Naive B cell (primary cell): ENCODE results near the gene OPALIN. TPM values are rescaled to one million over a fixed set of nuclear protein-coding genes. Genes with fewer than 3 reads are reported as not detected.
A peak's percentile ranks its signal among the peaks of the same experiment; 100 is the strongest.

ENCODE experiments used
- ATAC-seq, 2 donors: fragments of 150-1000 bp; cut with Tn5 transposase; 2 replicates each; pipeline ENCODE4 v1.10.0; 2021; ENCODE audit warnings: low read depth in 2 of 2, mild to moderate bottlenecking in 2 of 2, moderate library complexity in 2 of 2
- DNase-seq: peaks from one replicate; pipeline ENCODE4 v3.0.0; 2022
- H3K27ac Mint-ChIP-seq, 6 donors: one replicate each; pipeline ENCODE4 v1.8.0; 2020 to 2022; ENCODE audit warnings: mild to moderate bottlenecking in 6 of 6, mixed read lengths in 6 of 6, moderate library complexity in 5 of 6, inconsistent platforms in 2 of 6
- H3K27me3 Mint-ChIP-seq, 3 donors: one replicate each; pipeline ENCODE4 v1.8.0; 2021 to 2022; ENCODE audit warnings: mixed read lengths in 3 of 3, mild to moderate bottlenecking in 1 of 3
- H3K36me3 Mint-ChIP-seq, 2 donors: one replicate each; pipeline ENCODE4 v1.8.0; 2020 to 2022; ENCODE audit warnings: mixed read lengths in 2 of 2, inconsistent platforms in 1 of 2, mild to moderate bottlenecking in 1 of 2
- H3K4me1 Mint-ChIP-seq, 3 donors: one replicate each; pipeline ENCODE4 v1.8.0; 2020 to 2022; ENCODE audit warnings: mixed read lengths in 3 of 3, inconsistent platforms in 1 of 3, mild to moderate bottlenecking in 1 of 3, moderate library complexity in 1 of 3
- H3K4me3 Mint-ChIP-seq, 8 donors: one replicate each; pipeline ENCODE4 v1.8.0; 2020 to 2022; ENCODE audit warnings: mild to moderate bottlenecking in 8 of 8, mixed read lengths in 8 of 8, moderate library complexity in 8 of 8, inconsistent platforms in 2 of 8
- H3K9me3 Mint-ChIP-seq, 7 donors: one replicate each; pipeline ENCODE4 v1.8.0; 2020 to 2022; ENCODE audit warnings: mixed read lengths in 7 of 7, mild to moderate bottlenecking in 5 of 7, inconsistent platforms in 2 of 7, moderate library complexity in 1 of 7
- polyA plus RNA-seq, 6 donors: library from polyadenylated mRNA; unstranded; fragments of 300-500 nt; fragmentation: Illumina TruSeq; gene quantifications; one replicate each; pipeline ENCODE4 v1.2.3, GENCODE V29; 2021; ENCODE audit warnings: low read depth in 6 of 6

OPALIN gene
- polyA plus RNA-seq, result not detected

GRCh38 chr10:96358851-96359540 lies at the start of gene OPALIN:
TSS of gene OPALIN (minus strand) at chr10:96359002. CDS start at chr10:96358896, 106 bp downstream.
- DNase-seq (no peak), ATAC-seq (no peak)
- Mint-ChIP-seq H3K4me1 (peaks cover 0 to 7% (median 2%) of the 10 kb centered on the region in 3 donors), H3K36me3 (no peaks in the 10 kb centered on the region), H3K4me3 (no peak within 1 kb of the TSS), H3K9me3 (peaks cover 0 to 2% (median 0%) of the 10 kb centered on the region in 7 donors), H3K27ac (no peak within 1 kb of the TSS), H3K27me3 (peaks cover 0 to 25% (median 10%) of the 10 kb centered on the region in 3 donors)

- Mint-ChIP-seq H3K4me3 (no peak overlapping the region), H3K9me3 (no peaks in the 10 kb centered on the region), H3K27me3 (peaks cover 38 to 44% (median 42%) of the 10 kb centered on the region in 3 donors), H3K27ac (no peak overlapping the region), H3K4me1 (no peaks in the 10 kb centered on the region), H3K36me3 (no peaks in the 10 kb centered on the region)
- ATAC-seq (no peak), DNase-seq (no peak)
Observed at GRCh38 chr10:96408201-96408600, 49.4 kb upstream of the OPALIN start.

GRCh38 chr10:96407560-96408069 lies 48.8 kb upstream of the OPALIN start:
- no peak for ATAC-seq
- Mint-ChIP-seq H3K36me3 (no peaks in the 10 kb centered on the region), H3K4me1 (no peaks in the 10 kb centered on the region)

GRCh38 chr10:96406091-96406490 lies 47.3 kb upstream of the OPALIN start:
- no peak for ATAC-seq
- Mint-ChIP-seq H3K27ac (no peak overlapping the region), H3K36me3 (no peaks in the 10 kb centered on the region), H3K27me3 (peaks cover 31 to 60% (median 42%) of the 10 kb centered on the region in 3 donors), H3K4me1 (no peaks in the 10 kb centered on the region), H3K4me3 (no peak overlapping the region), H3K9me3 (no peaks in the 10 kb centered on the region)
- no peak for DNase-seq

More at GRCh38 chr10:96407560-96408069, 48.8 kb upstream of the OPALIN start:
- Mint-ChIP-seq H3K27me3 (peaks cover 39 to 48% (median 44%) of the 10 kb centered on the region in 3 donors), H3K4me3 (no peak overlapping the region), H3K27ac (no peak overlapping the region), H3K9me3 (no peaks in the 10 kb centered on the region)
- no peak for DNase-seq

- Mint-ChIP-seq H3K4me1 (no peaks in the 10 kb centered on the region), H3K4me3 (no peak overlapping the region), H3K27me3 (peaks cover 32 to 74% (median 48%) of the 10 kb centered on the region in 3 donors), H3K36me3 (no peaks in the 10 kb centered on the region), H3K9me3 (no peaks in the 10 kb centered on the region), H3K27ac (no peak overlapping the region)
- ATAC-seq (no peak), DNase-seq (no peak)
Observed at GRCh38 chr10:96402417-96403305, 43.9 kb upstream of the OPALIN start.

GRCh38 chr10:96401036-96401435 lies 42.2 kb upstream of the OPALIN start:
- peaks cover 27 to 68% (median 38%) of the 10 kb centered on the region in 3 donors for H3K27me3 Mint-ChIP-seq
- H3K4me1 Mint-ChIP-seq, result peaks cover 0 to 2% (median 2%) of the 10 kb centered on the region in 3 donors
- no peaks in the 10 kb centered on the region for H3K9me3 Mint-ChIP-seq
- H3K27ac Mint-ChIP-seq, result no peak overlapping the region
- no peak overlapping the region for H3K4me3 Mint-ChIP-seq
- H3K36me3 Mint-ChIP-seq, result no peaks in the 10 kb centered on the region
- DNase-seq (no peak), ATAC-seq (no peak)

- H3K4me3 Mint-ChIP-seq, result no peak overlapping the region
- ATAC-seq (no peak), DNase-seq (no peak)
Observed at GRCh38 chr10:96400465-96400864, 41.7 kb upstream of the OPALIN start.

GRCh38 chr10:96397902-96398301 lies 39.1 kb upstream of the OPALIN start:
- no peak for ATAC-seq
- Mint-ChIP-seq H3K27me3 (peaks cover 27 to 58% (median 37%) of the 10 kb centered on the region in 3 donors), H3K27ac (no peak overlapping the region), H3K4me3 (no peak overlapping the region), H3K36me3 (no peaks in the 10 kb centered on the region), H3K9me3 (no peaks in the 10 kb centered on the region), H3K4me1 (peaks cover 0 to 7% (median 6%) of the 10 kb centered on the region in 3 donors)
- no peak for DNase-seq

More at GRCh38 chr10:96400465-96400864, 41.7 kb upstream of the OPALIN start:
- peaks cover 0 to 7% (median 6%) of the 10 kb centered on the region in 3 donors for H3K4me1 Mint-ChIP-seq
- no peak overlapping the region for H3K27ac Mint-ChIP-seq
- H3K9me3 Mint-ChIP-seq, result no peaks in the 10 kb centered on the region
- peaks cover 31 to 62% (median 32%) of the 10 kb centered on the region in 3 donors for H3K27me3 Mint-ChIP-seq
- H3K36me3 Mint-ChIP-seq, result no peaks in the 10 kb centered on the region

GRCh38 chr10:96395931-96396877 lies 37.4 kb upstream of the OPALIN start:
- H3K9me3 Mint-ChIP-seq, result no peaks in the 10 kb centered on the region
- H3K36me3 Mint-ChIP-seq, result no peaks in the 10 kb centered on the region
- ATAC-seq (peak; percentile 62 to 91), DNase-seq (peak; percentile 44)
- H3K4me3 Mint-ChIP-seq, result peak overlapping the region in 2 of 8 donors; percentile 7 to 9
- peaks cover 27 to 45% (median 30%) of the 10 kb centered on the region in 3 donors for H3K27me3 Mint-ChIP-seq
- H3K27ac Mint-ChIP-seq, result no peak overlapping the region
- peaks cover 0 to 7% (median 6%) of the 10 kb centered on the region in 3 donors for H3K4me1 Mint-ChIP-seq

- no peak for ATAC-seq
Observed at GRCh38 chr10:96390460-96390864, 31.7 kb upstream of the OPALIN start.

GRCh38 chr10:96389785-96390184 lies 31.0 kb upstream of the OPALIN start:
- Mint-ChIP-seq H3K4me3 (no peak overlapping the region), H3K27ac (no peak overlapping the region), H3K4me1 (no peaks in the 10 kb centered on the region), H3K9me3 (no peaks in the 10 kb centered on the region), H3K36me3 (no peaks in the 10 kb centered on the region), H3K27me3 (peaks cover 18 to 40% (median 25%) of the 10 kb centered on the region in 3 donors)
- no peak for ATAC-seq
- no peak for DNase-seq

More at GRCh38 chr10:96390460-96390864, 31.7 kb upstream of the OPALIN start:
- H3K27ac Mint-ChIP-seq, result no peak overlapping the region
- peaks cover 18 to 38% (median 23%) of the 10 kb centered on the region in 3 donors for H3K27me3 Mint-ChIP-seq
- no peaks in the 10 kb centered on the region for H3K9me3 Mint-ChIP-seq
- no peak for DNase-seq
- no peaks in the 10 kb centered on the region for H3K4me1 Mint-ChIP-seq
- no peak overlapping the region for H3K4me3 Mint-ChIP-seq
- H3K36me3 Mint-ChIP-seq, result no peaks in the 10 kb centered on the region

GRCh38 chr10:96387601-96388000 lies 28.8 kb upstream of the OPALIN start:
- Mint-ChIP-seq H3K4me1 (no peaks in the 10 kb centered on the region), H3K27ac (no peak overlapping the region), H3K27me3 (peaks cover 17 to 40% (median 30%) of the 10 kb centered on the region in 3 donors), H3K36me3 (no peaks in the 10 kb centered on the region), H3K9me3 (no peaks in the 10 kb centered on the region), H3K4me3 (no peak overlapping the region)
- DNase-seq (no peak), ATAC-seq (no peak)
